Sigmoid colon (tissue), 7 donors: Measurements from ENCODE around the gene MRPL55. TPM values are rescaled to one million over a fixed set of nuclear protein-coding genes. Genes with fewer than 3 reads are reported as not detected.

ENCODE experiments used
- DNase-seq: peaks from one replicate; pipeline ENCODE4 v3.0.0-alpha.2; 2019
- H3K27ac ChIP-seq, 4 donors: fragments of 200-600 bp; sonication (generic); one replicate each; pipeline ENCODE4 v1.5.1; 2016 to 2019; ENCODE audit warnings: mild to moderate bottlenecking in 1 of 4
- H3K27me3 ChIP-seq, 3 donors: fragments of 200-600 bp; sonication (generic); one replicate each; pipeline ENCODE4 v1.5.1; 2019; ENCODE audit warnings: mild to moderate bottlenecking in 1 of 3
- H3K36me3 ChIP-seq, 4 donors: fragments of 200-600 bp; sonication (generic); one replicate each; pipeline ENCODE4 v1.5.1; 2016 to 2019
- H3K4me1 ChIP-seq, 4 donors: fragments of 200-600 bp; sonication (generic); one replicate each; pipeline ENCODE4 v1.5.1; 2017 to 2019
- H3K4me3 ChIP-seq, 4 donors: fragments of 200-600 bp; sonication (generic); one replicate each; pipeline ENCODE4 v1.5.1; 2017 to 2019; ENCODE audit warnings: mild to moderate bottlenecking in 2 of 4, moderate library complexity in 1 of 4
- H3K9me3 ChIP-seq, 4 donors: fragments of 200-600 bp in 3 of 4; sonication (generic) in 3 of 4; one replicate each; pipeline versions ENCODE4 v1.5.1 to v1.6.1; 2013 to 2019
- EP300 ChIP-seq, 4 donors: sonication (generic); formaldehyde crosslinking; IDR thresholded peaks; one replicate each; pipeline ENCODE4 v1.6.1; 2017; ENCODE audit warnings: antibody characterized with exemption in 4 of 4
- POLR2A ChIP-seq, 2 donors: fragments of 450-650 bp; IDR thresholded peaks; one replicate each; pipeline ENCODE4 v1.6.1; 2016; ENCODE audit warnings: antibody characterized with exemption in 2 of 2, mild to moderate bottlenecking in 2 of 2, moderate library complexity in 2 of 2
- POLR2AphosphoS5 ChIP-seq, 4 donors: sonication (generic); formaldehyde crosslinking; IDR thresholded peaks; one replicate each; pipeline ENCODE4 v1.6.1; 2017; ENCODE audit warnings: antibody characterized with exemption in 4 of 4
- WGBS, 2 donors: extraction: QIAGEN DNeasy Blood & Tissue Kit; methylation state at CpG; one replicate each; pipeline ENCODE4 v1.1.7; 2013; 5-methylcytosine and 5-hydroxymethylcytosine counted together
- intact Hi-C: fragments of 100-400 bp; cut with DNase I; formaldehyde crosslinking; loops from one replicate; pipeline ENCODE4 v1.15.1; 2023
- polyA plus RNA-seq, 3 donors: library from polyadenylated mRNA; stranded (reverse); fragments of 200-250 nt; gene quantifications; one replicate each; pipeline ENCODE4 v1.2.3, GENCODE V29; 2013
- total RNA-seq, 4 donors: library from RNA; depleted of rRNA; stranded (reverse); fragments of >200 nt; gene quantifications; one replicate each; pipeline ENCODE4 v1.1.0, GENCODE V29; 2016
- TF ChIP-seq, protein P1 (sequence below), 4 experiments: fragments of 450-650 bp in 3 of 4; fragments of 200-600 bp in 1 of 4; IDR thresholded peaks; one replicate each; pipeline ENCODE4 v1.5.1; 2016 to 2019; ENCODE audit warnings: antibody characterized with exemption in 4 of 4, mild to moderate bottlenecking in 3 of 4, moderate library complexity in 2 of 4
- donor health status: healthy with polysubstance abuse.
- donor health status: Bipolar disorder and iron deficiency.
- donor health status: healthy.

The MRPL55 gene
- total and polyA plus RNA-seq, 7 donors = 53.5 to 90.6 (median 77.4) TPM

DNA sequence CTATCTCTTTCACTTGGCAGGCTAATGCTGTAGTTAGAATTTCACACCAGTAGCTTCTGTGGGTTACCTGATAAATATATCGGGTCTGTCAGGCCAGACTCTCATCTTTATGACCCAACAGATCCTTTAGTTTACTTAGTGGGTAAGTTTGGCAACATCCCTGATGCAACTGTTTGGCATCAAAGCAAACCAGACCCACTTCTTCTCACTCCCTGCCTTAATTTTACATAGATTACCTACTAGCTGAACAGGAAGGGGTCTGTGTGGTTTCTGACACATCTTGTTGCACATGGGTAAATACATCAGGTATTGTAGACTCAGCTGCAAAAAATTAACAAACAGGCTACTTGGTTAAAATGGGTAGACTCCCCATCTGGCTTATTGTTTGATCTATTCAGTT lies 27.8 kb upstream of the MRPL55 start:
- DNase-seq = no peak
- no peak overlapping the region for H3K4me3 ChIP-seq
- TF ChIP-seq POLR2A (IDR thresholded peaks at IDR 0.05) (no peak), POLR2AphosphoS5 (IDR thresholded peaks at IDR 0.05) (no peak)
- TF ChIP-seq, protein P1, sequence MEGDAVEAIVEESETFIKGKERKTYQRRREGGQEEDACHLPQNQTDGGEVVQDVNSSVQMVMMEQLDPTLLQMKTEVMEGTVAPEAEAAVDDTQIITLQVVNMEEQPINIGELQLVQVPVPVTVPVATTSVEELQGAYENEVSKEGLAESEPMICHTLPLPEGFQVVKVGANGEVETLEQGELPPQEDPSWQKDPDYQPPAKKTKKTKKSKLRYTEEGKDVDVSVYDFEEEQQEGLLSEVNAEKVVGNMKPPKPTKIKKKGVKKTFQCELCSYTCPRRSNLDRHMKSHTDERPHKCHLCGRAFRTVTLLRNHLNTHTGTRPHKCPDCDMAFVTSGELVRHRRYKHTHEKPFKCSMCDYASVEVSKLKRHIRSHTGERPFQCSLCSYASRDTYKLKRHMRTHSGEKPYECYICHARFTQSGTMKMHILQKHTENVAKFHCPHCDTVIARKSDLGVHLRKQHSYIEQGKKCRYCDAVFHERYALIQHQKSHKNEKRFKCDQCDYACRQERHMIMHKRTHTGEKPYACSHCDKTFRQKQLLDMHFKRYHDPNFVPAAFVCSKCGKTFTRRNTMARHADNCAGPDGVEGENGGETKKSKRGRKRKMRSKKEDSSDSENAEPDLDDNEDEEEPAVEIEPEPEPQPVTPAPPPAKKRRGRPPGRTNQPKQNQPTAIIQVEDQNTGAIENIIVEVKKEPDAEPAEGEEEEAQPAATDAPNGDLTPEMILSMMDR (IDR thresholded peaks at IDR 0.05) = no peak
- intact Hi-C loops = loop anchor here (5.0 to 10.0 kb wide), 5 partner anchors 40 to 348 kb away; partner anchors contain the start of genes RNF187 and TRIM11
- no peaks in the 10 kb centered on the region for H3K36me3 ChIP-seq
- H3K27ac ChIP-seq = no peak overlapping the region
- H3K9me3 ChIP-seq = no peaks in the 10 kb centered on the region
- peaks cover 0 to 16% (median 12%) of the 10 kb centered on the region in 4 donors for H3K4me1 ChIP-seq
- WGBS, 2 donors = 11 to 40% methylated on average over 1 of the region's 1 CpG
- H3K27me3 ChIP-seq = no peaks in the 10 kb centered on the region

DNA sequence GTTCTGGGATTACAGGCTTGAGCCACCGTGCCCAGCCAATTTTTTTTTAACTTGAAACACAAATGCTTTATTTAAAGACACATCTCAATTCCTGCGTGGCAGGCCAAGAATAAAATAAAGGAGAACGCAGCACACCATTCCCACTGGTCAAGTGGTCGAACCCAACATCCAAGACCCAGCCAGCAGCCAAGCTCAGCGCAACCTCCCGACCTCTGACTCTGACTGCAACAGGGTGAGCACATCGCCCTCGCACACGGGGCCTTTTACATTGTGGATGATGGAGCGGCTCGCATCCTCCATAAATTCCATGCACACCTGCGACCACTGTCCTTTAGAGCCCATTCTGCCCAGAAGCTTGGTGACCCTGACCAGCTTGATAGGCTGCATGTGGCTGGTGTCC lies 25.5 kb upstream of the MRPL55 start:
- Histone ChIP-seq H3K36me3 (no peaks in the 10 kb centered on the region), H3K4me1 (peaks cover 0 to 10% (median 4%) of the 10 kb centered on the region in 4 donors), H3K27me3 (peaks cover 0 to 4% (median 0%) of the 10 kb centered on the region in 3 donors), H3K9me3 (no peaks in the 10 kb centered on the region), H3K27ac (no peak overlapping the region), H3K4me3 (no peak overlapping the region)
- 90% methylated on average over 12 of the region's 12 CpGs for WGBS, 2 donors
- DNase-seq = no peak
- intact Hi-C loops = loop anchor here (5.0 to 10.0 kb wide), 5 partner anchors 33 to 350 kb away; partner anchors contain the start of genes IBA57 and RNF187
- TF ChIP-seq POLR2AphosphoS5 (IDR thresholded peaks at IDR 0.05) (no peak), EP300 (IDR thresholded peaks at IDR 0.05) (no peak), POLR2A (IDR thresholded peaks at IDR 0.05) (no peak)
- TF ChIP-seq, protein P1 (IDR thresholded peaks at IDR 0.05) = no peak

DNA sequence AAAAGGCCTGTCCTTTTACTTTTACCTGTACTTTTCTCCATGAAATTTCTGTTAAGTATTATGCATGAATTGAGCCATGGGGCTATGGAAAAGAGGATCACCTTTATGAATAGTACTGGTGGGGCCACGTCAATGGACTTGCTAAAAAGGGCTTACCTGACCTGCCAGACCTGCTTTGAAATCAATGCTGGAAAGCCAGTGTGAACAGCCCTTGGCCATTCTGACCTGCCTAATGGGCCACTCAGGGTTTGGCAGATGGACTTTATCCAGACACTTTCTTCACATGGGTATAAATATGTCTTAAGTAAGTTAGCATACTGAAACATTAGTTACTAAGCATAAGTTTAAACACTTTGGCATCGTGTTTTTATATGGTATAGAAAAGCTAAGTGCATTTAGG lies 22.7 kb upstream of the MRPL55 start:
- H3K4me1 ChIP-seq = peaks cover 0 to 8% (median 3%) of the 10 kb centered on the region in 4 donors
- H3K4me3 ChIP-seq = no peak overlapping the region
- DNase-seq = no peak
- H3K27me3 ChIP-seq = peaks cover 0 to 26% (median 0%) of the 10 kb centered on the region in 3 donors
- no peaks in the 10 kb centered on the region for H3K9me3 ChIP-seq
- H3K36me3 ChIP-seq = no peaks in the 10 kb centered on the region
- H3K27ac ChIP-seq = no peak overlapping the region
- intact Hi-C loops = loop anchor here (5.0 to 10.0 kb wide), 5 partner anchors 36 to 353 kb away; partner anchors contain the start of genes IBA57 and RNF187
- TF ChIP-seq, protein P1 (IDR thresholded peaks at IDR 0.05) = no peak
- TF ChIP-seq EP300 (IDR thresholded peaks at IDR 0.05) = no peak
- TF ChIP-seq POLR2A (IDR thresholded peaks at IDR 0.05) = no peak
- TF ChIP-seq POLR2AphosphoS5 (IDR thresholded peaks at IDR 0.05) = no peak
- 90 to 92% methylated on average over 2 of the region's 2 CpGs for WGBS, 2 donors

DNA sequence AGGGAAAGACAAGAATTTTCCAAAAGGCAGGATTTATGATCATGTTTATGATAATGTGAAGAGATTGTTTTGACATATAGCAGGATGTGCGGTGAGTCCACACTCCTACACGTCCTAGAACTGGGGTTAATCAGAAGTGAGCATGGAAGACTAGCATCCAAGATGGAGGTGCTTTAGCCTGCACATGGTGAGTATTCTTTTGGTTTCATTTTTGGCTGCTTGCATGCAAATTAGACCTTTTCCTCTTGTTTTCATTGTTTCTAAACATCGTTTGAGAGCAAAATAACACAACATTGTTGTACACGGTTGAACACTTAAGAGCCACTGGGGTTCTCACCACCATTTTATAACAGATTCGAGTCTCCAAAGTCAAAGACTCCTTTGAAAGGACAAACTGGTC lies 16.1 kb upstream of the MRPL55 start:
- no peaks in the 10 kb centered on the region for H3K9me3 ChIP-seq
- no peaks in the 10 kb centered on the region for H3K4me1 ChIP-seq
- H3K4me3 ChIP-seq = no peak overlapping the region
- 76 to 77% methylated on average over 5 of the region's 5 CpGs for WGBS, 2 donors
- no peak for DNase-seq
- TF ChIP-seq, protein P1 (IDR thresholded peaks at IDR 0.05) = no peak
- H3K27me3 ChIP-seq = peaks cover 0 to 26% (median 0%) of the 10 kb centered on the region in 3 donors
- intact Hi-C loops = no loop called here
- H3K36me3 ChIP-seq = no peaks in the 10 kb centered on the region
- H3K27ac ChIP-seq = no peak overlapping the region

DNA sequence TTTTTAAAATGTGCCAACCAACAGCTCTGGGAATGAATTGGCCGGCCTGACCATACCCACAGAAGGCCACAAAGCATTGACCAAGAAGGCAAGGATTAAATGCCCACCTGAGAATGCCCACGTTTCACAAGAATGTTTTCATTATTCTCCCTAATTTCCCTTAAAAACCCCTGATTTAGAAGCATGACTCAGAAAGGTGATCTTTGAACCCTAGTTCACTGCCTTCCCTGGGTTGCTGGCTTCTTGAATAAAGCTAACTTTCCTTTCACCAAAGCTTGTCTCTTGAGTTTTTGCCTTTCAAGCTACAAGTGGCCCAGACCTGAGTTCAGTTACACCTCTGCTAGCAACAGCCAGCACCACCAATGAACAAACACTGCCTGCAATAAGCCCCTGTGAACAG lies 14.4 kb upstream of the MRPL55 start:
- DNase-seq = no peak
- TF ChIP-seq POLR2A (IDR thresholded peaks at IDR 0.05) (no peak), POLR2AphosphoS5 (IDR thresholded peaks at IDR 0.05) (no peak), EP300 (IDR thresholded peaks at IDR 0.05) (no peak)
- TF ChIP-seq, protein P1 (IDR thresholded peaks at IDR 0.05) = no peak
- Histone ChIP-seq H3K36me3 (no peaks in the 10 kb centered on the region), H3K9me3 (no peaks in the 10 kb centered on the region), H3K4me1 (no peaks in the 10 kb centered on the region), H3K27ac (no peak overlapping the region), H3K27me3 (peaks cover 0 to 11% (median 0%) of the 10 kb centered on the region in 3 donors), H3K4me3 (no peak overlapping the region)
- intact Hi-C loops = no loop called here
- 61 to 79% methylated on average over 2 of the region's 2 CpGs for WGBS, 2 donors
